Mesodermal cell (in vitro differentiated cells): ENCODE data around the gene PAQR5.

Experiments used
- H3K27ac ChIP-seq: 2 replicates; pipeline ENCODE4 v1.7.0; 2013; ENCODE audit warnings: mild to moderate bottlenecking, low read depth, low read length, moderate library complexity; ENCODE audit not compliant: severe bottlenecking
- H3K36me3 ChIP-seq: 2 replicates; pipeline ENCODE4 v1.7.1; 2013; ENCODE audit warnings: mild to moderate bottlenecking, low read length, moderate library complexity; ENCODE audit not compliant: control insufficient read depth, insufficient read depth
- H3K4me1 ChIP-seq: one replicate; pipeline ENCODE4 v1.7.1; 2013; ENCODE audit warnings: mild to moderate bottlenecking, low read length; ENCODE audit not compliant: insufficient read depth, control insufficient read depth, poor library complexity, severe bottlenecking
- H3K4me3 ChIP-seq: 2 replicates; pipeline ENCODE4 v1.7.0; 2013; ENCODE audit warnings: low read length, control low read depth, mild to moderate bottlenecking; ENCODE audit not compliant: insufficient read depth, poor library complexity, severe bottlenecking; ENCODE audit errors: extremely low read depth
- H3K9me3 ChIP-seq: 2 replicates; pipeline ENCODE4 v1.7.1; 2013; ENCODE audit warnings: mild to moderate bottlenecking, low read length, moderate library complexity; ENCODE audit not compliant: control insufficient read depth
- WGBS, 2 experiments: methylation state at CpG; one replicate each; pipeline ENCODE4 v1.1.5; 2013; ENCODE audit warnings: missing lambda C conversion rate in 2 of 2; ENCODE audit not compliant: insufficient coverage in 2 of 2; 5-methylcytosine and 5-hydroxymethylcytosine counted together

The PAQR5 gene

GRCh38 chr15:69316291-69316690 lies 17.6 kb downstream of the PAQR5 start:
- WGBS, 2 experiments, result 76 to 100% methylated on average over 5 to 6 of the region's 8 CpGs
- H3K4me1 ChIP-seq, result peaks cover 18% of the 10 kb centered on the region
- H3K36me3 ChIP-seq, result no peaks in the 10 kb centered on the region
- H3K4me3 ChIP-seq, result no peak overlapping the region
- no peak overlapping the region for H3K27ac ChIP-seq
- no peaks in the 10 kb centered on the region for H3K9me3 ChIP-seq

GRCh38 chr15:69317392-69317841 lies 18.7 kb downstream of the PAQR5 start:
- Histone ChIP-seq H3K27ac (no peak overlapping the region), H3K36me3 (no peaks in the 10 kb centered on the region), H3K4me1 (peaks cover 10% of the 10 kb centered on the region), H3K9me3 (no peaks in the 10 kb centered on the region), H3K4me3 (no peak overlapping the region)
- WGBS, 2 experiments, result 51 to 58% methylated on average over 4 of the region's 5 CpGs

GRCh38 chr15:69318033-69318432 lies 19.3 kb downstream of the PAQR5 start:
- 92 to 97% methylated on average over 7 of the region's 7 CpGs for WGBS, 2 experiments
- Histone ChIP-seq H3K27ac (no peak overlapping the region), H3K4me3 (no peak overlapping the region), H3K9me3 (no peaks in the 10 kb centered on the region), H3K36me3 (no peaks in the 10 kb centered on the region), H3K4me1 (peaks cover 10% of the 10 kb centered on the region)

DNA sequence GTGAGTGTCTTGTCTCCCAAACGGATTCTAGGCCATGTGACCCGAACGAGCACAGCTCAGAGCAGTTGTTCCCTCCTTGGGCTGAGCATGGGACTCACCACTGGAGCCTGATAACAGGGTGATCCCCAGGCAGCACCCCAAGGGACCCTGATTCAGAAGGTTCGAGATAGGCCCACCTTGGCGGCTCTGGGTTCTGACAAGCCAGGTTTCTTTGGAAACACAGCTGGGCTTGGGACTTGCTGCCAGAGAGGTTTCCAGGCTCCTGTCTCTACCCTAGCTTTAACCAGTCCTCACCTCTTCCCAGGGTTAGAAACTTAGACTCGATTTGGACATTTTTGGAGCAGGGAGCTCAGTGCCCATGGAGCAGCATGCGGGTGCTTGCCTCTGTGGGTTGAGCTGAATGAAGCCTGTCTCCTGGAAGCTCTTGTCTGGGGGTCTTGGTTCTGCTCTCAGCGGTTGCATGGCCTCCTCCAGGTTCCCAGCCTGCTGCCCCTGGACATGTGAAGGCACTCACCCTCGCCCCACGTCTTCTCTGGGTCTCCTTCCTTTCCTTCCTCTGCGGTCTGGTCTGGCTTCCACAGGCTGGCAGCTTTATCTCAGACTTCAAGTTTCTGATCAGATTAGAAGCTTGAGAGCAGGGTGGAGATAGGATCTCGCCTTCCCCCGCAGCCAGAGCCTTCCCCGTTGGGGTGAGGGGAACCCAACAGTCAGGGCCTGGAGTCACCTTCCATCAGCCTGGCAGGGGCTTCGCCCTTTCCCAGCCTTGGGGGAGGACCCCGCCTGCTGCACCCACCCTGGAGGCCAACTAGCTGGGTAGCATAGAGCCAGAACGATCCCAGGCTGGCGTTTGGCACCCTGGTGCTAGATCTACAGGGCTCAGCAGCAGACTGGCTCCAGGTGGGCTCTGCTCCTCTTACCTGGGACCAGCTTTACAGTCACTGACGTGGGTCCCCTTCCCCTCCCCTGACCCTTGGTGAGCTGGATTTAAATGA lies 21.0 kb downstream of the PAQR5 start:
- H3K4me3 ChIP-seq, result no peak overlapping the region
- H3K9me3 ChIP-seq, result no peaks in the 10 kb centered on the region
- H3K27ac ChIP-seq, result no peak overlapping the region
- WGBS, 2 experiments, result 87 to 88% methylated on average over 14 to 15 of the region's 19 CpGs
- no peaks in the 10 kb centered on the region for H3K36me3 ChIP-seq
- peaks cover 10% of the 10 kb centered on the region for H3K4me1 ChIP-seq

- H3K9me3 ChIP-seq, result no peaks in the 10 kb centered on the region
- no peak overlapping the region for H3K27ac ChIP-seq
- whole genome bisulfite sequencing, 2 experiments, result 77% methylated on average over 6 to 7 of the region's 7 CpGs
- peaks cover 10% of the 10 kb centered on the region for H3K4me1 ChIP-seq
- H3K4me3 ChIP-seq, result no peak overlapping the region
- H3K36me3 ChIP-seq, result no peaks in the 10 kb centered on the region
Measured at GRCh38 chr15:69320977-69321554, 22.4 kb downstream of the PAQR5 start.

- Histone ChIP-seq H3K36me3 (no peaks in the 10 kb centered on the region), H3K9me3 (no peaks in the 10 kb centered on the region), H3K4me3 (no peak overlapping the region), H3K27ac (no peak overlapping the region), H3K4me1 (peaks cover 10% of the 10 kb centered on the region)
- WGBS, 2 experiments, result 29 to 100% methylated on average over 1 of the region's 5 CpGs
Measured at GRCh38 chr15:69323893-69324430, 25.2 kb downstream of the PAQR5 start.

- Histone ChIP-seq H3K9me3 (no peaks in the 10 kb centered on the region), H3K27ac (no peak overlapping the region), H3K4me1 (peaks cover 7% of the 10 kb centered on the region), H3K36me3 (no peaks in the 10 kb centered on the region), H3K4me3 (no peak overlapping the region)
- WGBS, 2 experiments, result 99% methylated on average over 4 to 5 of the region's 5 CpGs
Measured at GRCh38 chr15:69324565-69324964, 25.9 kb downstream of the PAQR5 start.

- no peak overlapping the region for H3K4me3 ChIP-seq
- no peaks in the 10 kb centered on the region for H3K4me1 ChIP-seq
- no peaks in the 10 kb centered on the region for H3K36me3 ChIP-seq
- H3K9me3 ChIP-seq, result no peaks in the 10 kb centered on the region
- WGBS, 2 experiments, result 92 to 96% methylated on average over 6 to 7 of the region's 7 CpGs
- H3K27ac ChIP-seq, result no peak overlapping the region
Measured at GRCh38 chr15:69325456-69325971, 26.8 kb downstream of the PAQR5 start.

GRCh38 chr15:69328080-69328479 lies 29.4 kb downstream of the PAQR5 start:
- Histone ChIP-seq H3K36me3 (no peaks in the 10 kb centered on the region), H3K4me3 (no peak overlapping the region), H3K27ac (no peak overlapping the region), H3K4me1 (no peaks in the 10 kb centered on the region), H3K9me3 (no peaks in the 10 kb centered on the region)
- WGBS, 2 experiments, result no CpG with 5 or more reads among the region's 1 CpG

DNA sequence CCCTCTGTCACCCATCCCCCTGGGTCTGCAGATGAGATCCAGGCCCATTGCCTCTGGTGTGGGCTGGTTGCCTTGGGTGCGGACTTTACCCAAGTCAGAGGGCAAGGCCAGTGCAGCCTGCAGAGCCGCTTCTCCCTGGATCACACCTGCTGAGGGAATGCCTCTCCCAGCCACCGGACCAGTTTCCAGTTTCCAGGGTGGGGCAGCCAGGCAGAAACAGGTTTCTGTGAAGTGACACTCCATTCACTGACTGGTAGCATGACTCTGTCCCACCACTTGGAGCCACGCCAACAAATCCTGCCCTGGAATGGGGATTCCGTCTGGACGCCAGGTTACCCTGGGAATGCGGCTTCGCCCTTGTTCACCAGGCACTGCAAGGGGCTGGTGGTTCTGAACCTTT lies 30.0 kb downstream of the PAQR5 start:
- Histone ChIP-seq H3K27ac (no peak overlapping the region), H3K4me1 (no peaks in the 10 kb centered on the region), H3K9me3 (no peaks in the 10 kb centered on the region), H3K4me3 (no peak overlapping the region), H3K36me3 (no peaks in the 10 kb centered on the region)
- 79 to 85% methylated on average over 6 to 8 of the region's 8 CpGs for WGBS, 2 experiments
